Aorta (tissue), 5 donors: ENCODE results near the gene NACC2. TPM values are rescaled to one million over a fixed set of nuclear protein-coding genes. Genes with fewer than 3 reads are reported as not detected.

Experiments used
- ATAC-seq: fragments of 200-7000 bp; cut with Tn5 transposase; one replicate; pipeline ENCODE4 v1.9.1; 2022; ENCODE audit warnings: moderate library complexity; ENCODE audit not compliant: low FRiP score
- DNase-seq, 2 donors: peaks; one replicate each; pipeline ENCODE4 v3.0.0-alpha.2; 2020
- H3K27ac ChIP-seq, 2 donors: one replicate each; pipeline ENCODE4 v1.5.1; 2013; ENCODE audit warnings: low read length in 2 of 2, mild to moderate bottlenecking in 2 of 2, moderate library complexity in 2 of 2, control low read depth in 1 of 2, inconsistent platforms in 1 of 2, low read depth in 1 of 2
- H3K27me3 ChIP-seq, 2 donors: one replicate each; pipeline ENCODE4 v1.6.1; 2013; ENCODE audit warnings: control low read depth in 1 of 2, low read length in 1 of 2, mild to moderate bottlenecking in 1 of 2, moderate library complexity in 1 of 2; ENCODE audit not compliant: insufficient read depth in 2 of 2, control insufficient read depth in 1 of 2
- H3K36me3 ChIP-seq, 2 donors: one replicate each; pipeline ENCODE4 v1.6.1; 2013; ENCODE audit warnings: control low read depth in 1 of 2, low read length in 1 of 2, mild to moderate bottlenecking in 1 of 2; ENCODE audit not compliant: insufficient read depth in 2 of 2, control insufficient read depth in 1 of 2
- H3K4me1 ChIP-seq, 2 donors: one replicate each; pipeline ENCODE4 v1.6.1; 2013; ENCODE audit warnings: low read length in 2 of 2, control low read depth in 1 of 2, mild to moderate bottlenecking in 1 of 2, moderate library complexity in 1 of 2; ENCODE audit not compliant: insufficient read depth in 2 of 2, control insufficient read depth in 1 of 2
- H3K4me3 ChIP-seq, 2 donors: one replicate each; pipeline ENCODE4 v1.5.1; 2013; ENCODE audit warnings: low read length in 2 of 2, control low read depth in 1 of 2, mild to moderate bottlenecking in 1 of 2
- H3K9me3 ChIP-seq: one replicate; pipeline ENCODE4 v1.6.1; 2013; ENCODE audit warnings: mild to moderate bottlenecking, low read length; ENCODE audit not compliant: control insufficient read depth
- WGBS, 2 donors: extraction: QIAGEN DNeasy Blood & Tissue Kit; methylation state at CpG; one replicate each; pipeline ENCODE4 v1.1.7; 2013; 5-methylcytosine and 5-hydroxymethylcytosine counted together
- intact Hi-C, 2 donors: fragments of 100-400 bp; cut with DNase I; formaldehyde crosslinking; loops; one replicate each; pipeline versions ENCODE4 v1.14.2 to v1.15.0; 2022
- polyA plus RNA-seq, 2 donors: library from polyadenylated mRNA; stranded (reverse); fragments of 200-250 nt; gene quantifications; one replicate each; pipeline ENCODE4 v1.2.3, GENCODE V29; 2013
- total RNA-seq, 2 donors: library from RNA; stranded (reverse); fragmentation: NEBNext Ultra II Directional; extraction: Animal tissue kit (Norgen Biotek cat#: 25700); gene quantifications; one replicate each; pipeline ENCODE4 v1.2.1, GENCODE V29; 2021
- donor health status: healthy with polysubstance abuse.
- donor health status: Bipolar disorder and iron deficiency.
- donor health status: DM: no; HTN: no; CAD: no.
- donor health status: DM: no; HTN: no; CAD: no.
- donor health status: DM: yes; HTN: yes; CAD: no.

Gene NACC2
- total and polyA plus RNA-seq, 4 donors, result 10.5 to 61.0 (median 31.5) TPM

DNA sequence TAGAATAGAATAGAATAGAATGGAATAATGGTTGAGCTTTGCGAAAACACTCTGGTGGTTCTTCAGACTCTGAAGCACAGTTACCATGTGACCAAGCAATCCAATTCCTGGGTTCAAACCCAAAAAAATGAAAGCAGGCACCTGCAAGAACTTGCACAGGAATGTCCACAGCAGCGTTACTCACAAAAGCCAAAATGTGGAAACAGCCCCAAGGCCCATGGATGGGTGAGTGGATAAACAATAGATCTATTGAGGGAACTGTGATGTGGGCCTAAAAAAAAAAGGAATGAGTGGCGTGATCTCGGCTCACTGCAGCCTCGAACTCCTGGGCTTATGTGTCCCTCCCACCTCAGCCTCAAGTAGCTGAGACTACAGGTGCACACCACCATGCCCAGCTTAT lies 45.0 kb upstream of the NACC2 start:
- H3K4me1 ChIP-seq, result no peaks in the 10 kb centered on the region
- H3K27ac ChIP-seq, result no peak overlapping the region
- no peak for ATAC-seq
- no peak overlapping the region for H3K4me3 ChIP-seq
- no peaks in the 10 kb centered on the region for H3K36me3 ChIP-seq
- 90 to 91% methylated on average over 5 of the region's 5 CpGs for WGBS, 2 donors
- intact Hi-C loops, result no loop called here
- peaks cover 0 to 3% of the 10 kb centered on the region in 2 donors for H3K27me3 ChIP-seq
- no peak for DNase-seq
- H3K9me3 ChIP-seq, result no peaks in the 10 kb centered on the region

DNA sequence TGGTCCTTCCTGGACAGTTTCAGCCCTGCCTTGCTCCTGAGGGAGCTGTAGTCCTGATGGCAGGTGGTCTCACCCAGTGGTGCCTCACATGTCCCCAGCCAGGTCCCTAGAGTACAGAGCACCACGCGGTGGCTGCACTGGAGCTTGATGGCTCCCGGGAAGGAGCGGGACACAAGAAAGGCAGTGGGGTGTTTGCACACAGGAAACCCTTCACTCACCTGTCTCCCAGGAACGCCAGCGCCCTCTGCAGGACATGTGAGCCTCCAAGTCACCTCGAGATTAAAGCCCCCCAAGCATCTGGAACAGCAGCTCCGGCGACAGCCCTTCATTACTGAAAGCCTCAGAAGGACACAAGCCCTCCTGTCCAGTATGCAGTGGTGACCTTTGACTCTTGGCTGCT lies 43.5 kb upstream of the NACC2 start:
- H3K27me3 ChIP-seq, result peaks cover 0 to 3% of the 10 kb centered on the region in 2 donors
- H3K4me1 ChIP-seq, result no peaks in the 10 kb centered on the region
- H3K4me3 ChIP-seq, result no peak overlapping the region
- H3K27ac ChIP-seq, result no peak overlapping the region
- H3K36me3 ChIP-seq, result no peaks in the 10 kb centered on the region
- WGBS, 2 donors, result 20 to 26% methylated on average over 9 of the region's 9 CpGs
- no peak for ATAC-seq
- peak in 1 of 2 donors; percentile 40 for DNase-seq
- no peaks in the 10 kb centered on the region for H3K9me3 ChIP-seq
- intact Hi-C loops, result no loop called here

DNA sequence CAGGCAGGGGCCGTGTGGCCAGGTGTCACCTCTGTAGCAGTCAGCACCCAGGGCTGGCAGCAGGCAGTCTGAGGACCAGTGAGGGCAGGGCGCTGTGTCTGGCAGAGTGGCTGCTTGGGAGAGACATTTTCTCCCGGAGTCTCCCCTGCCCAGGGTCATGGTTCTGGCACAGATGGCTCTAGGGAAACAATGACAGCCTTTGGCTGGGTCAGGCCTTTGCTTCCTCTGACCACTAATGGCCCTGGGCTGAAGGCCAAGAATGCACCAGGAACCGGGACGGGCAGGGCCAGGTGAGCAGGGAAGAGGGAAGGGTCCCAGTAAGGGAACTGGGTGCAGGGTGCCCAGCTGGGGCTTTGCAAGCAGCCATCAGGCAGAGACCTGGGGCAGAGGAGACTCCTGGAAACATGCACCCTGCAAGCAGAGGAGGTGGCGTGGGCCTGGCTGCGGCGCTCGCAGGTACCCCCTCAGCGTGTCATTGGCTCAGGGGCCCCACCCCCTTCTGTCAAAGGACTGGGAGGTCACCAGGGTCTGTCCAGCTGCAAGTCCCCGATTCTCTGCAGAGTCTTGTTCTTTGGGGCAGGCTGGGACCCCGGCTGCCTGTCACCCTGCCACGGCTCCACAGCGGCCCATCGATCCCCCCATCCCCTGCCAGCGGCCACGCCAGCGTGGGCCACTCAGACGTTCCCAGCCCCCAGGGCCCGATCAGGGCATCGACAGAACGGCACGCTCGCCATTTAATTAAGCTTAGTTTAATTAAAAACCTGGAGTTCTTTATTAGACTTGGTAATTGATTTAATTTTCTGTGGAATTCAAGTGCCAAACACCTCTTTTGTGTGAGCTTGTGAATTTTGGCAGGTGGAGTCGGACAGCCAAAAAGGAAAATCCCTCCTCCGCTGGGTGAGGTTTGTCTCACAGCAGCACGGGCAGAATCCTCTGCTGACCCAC lies 42.5 kb upstream of the NACC2 start:
- peaks cover 0 to 3% of the 10 kb centered on the region in 2 donors for H3K27me3 ChIP-seq
- WGBS, 2 donors, result 73 to 75% methylated on average over 27 of the region's 27 CpGs
- no peak for ATAC-seq

DNA sequence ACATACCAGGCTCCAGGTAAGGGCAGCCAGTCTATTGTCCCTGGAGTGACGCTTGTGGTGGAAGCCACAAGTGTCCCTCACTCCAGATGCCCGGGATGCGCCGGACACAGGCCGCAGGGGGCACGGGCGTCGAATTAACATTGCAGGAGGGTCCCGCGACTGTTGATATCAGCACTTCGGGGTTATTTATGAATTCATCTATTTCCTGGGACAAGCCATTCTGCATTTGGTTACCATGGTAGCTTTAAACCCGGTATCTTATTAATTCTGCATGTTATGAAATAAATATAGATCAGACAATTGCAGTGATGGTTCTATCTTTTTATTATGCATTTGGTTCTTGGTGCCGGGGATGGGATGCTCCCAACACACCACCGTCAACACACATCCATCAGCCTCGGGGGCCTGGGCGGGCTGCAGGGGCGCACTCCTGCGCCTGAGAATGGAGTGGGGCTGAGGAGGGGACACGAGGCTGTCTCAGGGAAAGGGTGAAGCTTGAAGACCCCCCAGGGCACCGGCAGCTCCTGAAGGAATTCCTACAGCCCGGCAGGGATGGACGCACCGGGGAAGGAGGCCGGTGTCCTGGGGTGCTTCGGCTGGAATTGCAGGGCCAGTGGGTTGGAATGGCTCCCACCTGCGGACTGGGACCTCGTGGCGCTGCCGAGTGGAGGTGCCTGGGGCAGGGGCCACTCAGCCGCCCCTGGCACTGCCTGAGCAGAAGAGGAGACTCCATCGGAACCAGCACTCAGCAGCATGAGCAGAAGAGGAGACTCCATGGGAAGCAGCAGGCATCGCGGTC lies 41.2 kb upstream of the NACC2 start:
- Histone ChIP-seq H3K4me3 (no peak overlapping the region), H3K4me1 (no peaks in the 10 kb centered on the region), H3K9me3 (no peaks in the 10 kb centered on the region), H3K27ac (no peak overlapping the region), H3K27me3 (peaks cover 0 to 3% of the 10 kb centered on the region in 2 donors), H3K36me3 (no peaks in the 10 kb centered on the region)
- intact Hi-C loops, result no loop called here
- no peak for DNase-seq
- ATAC-seq, result no peak
- WGBS, 2 donors, result 80 to 83% methylated on average over 29 to 33 of the region's 33 CpGs

More for the DNA sequence above, 42.5 kb upstream of the NACC2 start:
- Histone ChIP-seq H3K9me3 (no peaks in the 10 kb centered on the region), H3K36me3 (no peaks in the 10 kb centered on the region), H3K4me3 (no peak overlapping the region), H3K27ac (no peak overlapping the region), H3K4me1 (no peaks in the 10 kb centered on the region)
- peak in 1 of 2 donors; percentile 29 for DNase-seq
- intact Hi-C loops, result no loop called here

DNA sequence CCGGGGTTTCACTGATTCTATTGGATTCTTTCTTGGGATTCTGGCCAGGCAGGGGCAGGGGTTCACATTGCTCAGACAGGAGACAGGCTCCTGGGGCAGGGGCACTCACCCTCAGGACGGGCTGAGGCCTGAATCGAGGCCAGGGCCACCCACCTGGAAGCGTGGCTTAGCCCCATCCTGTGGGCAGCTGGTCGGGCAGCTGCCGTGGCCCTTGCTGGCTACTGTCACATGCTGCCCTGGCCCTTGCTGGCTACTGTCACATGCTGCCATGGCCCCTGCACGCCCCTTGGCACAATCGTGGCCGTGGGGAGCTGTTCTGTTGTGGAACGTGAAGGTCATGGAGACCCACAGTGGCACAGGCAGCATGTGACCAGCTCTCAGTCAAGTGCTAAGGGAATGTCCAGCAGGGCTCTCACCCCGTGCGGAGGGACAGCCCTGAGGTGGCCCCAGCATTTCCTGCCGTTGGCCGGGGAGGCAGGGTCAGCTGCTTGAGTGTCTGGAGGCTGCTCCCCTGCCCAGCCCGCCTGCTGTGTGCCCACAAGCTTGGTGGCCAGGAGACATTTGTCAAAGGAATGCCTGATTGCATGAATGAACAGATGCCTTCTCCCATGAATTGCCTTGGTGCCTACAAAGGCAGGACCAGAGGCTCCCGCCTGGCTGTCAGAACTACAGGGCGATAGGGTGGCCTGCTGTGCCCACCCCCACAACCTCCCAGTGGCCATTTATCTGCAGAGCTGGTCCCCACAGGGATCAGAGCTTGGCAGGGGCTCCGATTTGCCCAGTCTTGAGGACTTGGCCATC lies 40.4 kb upstream of the NACC2 start:
- Histone ChIP-seq H3K27me3 (peaks cover 0 to 3% of the 10 kb centered on the region in 2 donors), H3K9me3 (no peaks in the 10 kb centered on the region), H3K27ac (no peak overlapping the region), H3K36me3 (no peaks in the 10 kb centered on the region), H3K4me3 (no peak overlapping the region), H3K4me1 (no peaks in the 10 kb centered on the region)
- DNase-seq (no peak), ATAC-seq (no peak)
- intact Hi-C loops, result no loop called here
- 51 to 53% methylated on average over 18 of the region's 18 CpGs for WGBS, 2 donors

DNA sequence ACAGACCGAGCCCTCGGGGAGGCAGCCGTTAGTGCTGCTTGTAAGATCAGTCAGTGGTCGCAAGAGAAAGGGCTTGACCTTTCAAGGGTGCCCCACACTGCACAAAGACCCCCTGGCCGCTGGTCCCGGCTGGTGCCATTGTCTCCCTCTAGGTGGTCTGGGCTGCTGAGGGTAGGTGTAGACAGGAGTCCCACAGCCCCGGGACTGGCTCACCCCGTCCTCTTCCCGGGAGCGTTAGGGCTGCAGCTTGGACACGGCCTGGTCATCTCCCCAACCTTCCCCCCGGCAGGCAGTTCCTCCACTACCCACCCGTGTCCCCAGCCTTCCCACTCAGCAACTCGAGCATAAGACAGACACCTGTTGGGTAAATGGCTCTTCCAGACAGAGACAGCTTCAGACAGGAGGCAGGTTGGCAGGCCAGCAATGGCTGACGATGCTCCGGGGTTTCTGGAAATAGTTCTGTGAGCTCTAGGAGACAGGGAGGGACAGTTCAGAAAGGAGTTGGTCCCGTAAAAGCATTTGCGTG lies 38.9 kb upstream of the NACC2 start:
- no peaks in the 10 kb centered on the region for H3K36me3 ChIP-seq
- no peaks in the 10 kb centered on the region for H3K4me1 ChIP-seq
- H3K4me3 ChIP-seq, result no peak overlapping the region
- WGBS, 2 donors, result 21 to 23% methylated on average over 18 of the region's 18 CpGs
- ATAC-seq, result no peak
- intact Hi-C loops, result no loop called here
- H3K9me3 ChIP-seq, result no peaks in the 10 kb centered on the region
- no peak for DNase-seq
- H3K27ac ChIP-seq, result no peak overlapping the region
- H3K27me3 ChIP-seq, result peaks cover 0 to 3% of the 10 kb centered on the region in 2 donors

DNA sequence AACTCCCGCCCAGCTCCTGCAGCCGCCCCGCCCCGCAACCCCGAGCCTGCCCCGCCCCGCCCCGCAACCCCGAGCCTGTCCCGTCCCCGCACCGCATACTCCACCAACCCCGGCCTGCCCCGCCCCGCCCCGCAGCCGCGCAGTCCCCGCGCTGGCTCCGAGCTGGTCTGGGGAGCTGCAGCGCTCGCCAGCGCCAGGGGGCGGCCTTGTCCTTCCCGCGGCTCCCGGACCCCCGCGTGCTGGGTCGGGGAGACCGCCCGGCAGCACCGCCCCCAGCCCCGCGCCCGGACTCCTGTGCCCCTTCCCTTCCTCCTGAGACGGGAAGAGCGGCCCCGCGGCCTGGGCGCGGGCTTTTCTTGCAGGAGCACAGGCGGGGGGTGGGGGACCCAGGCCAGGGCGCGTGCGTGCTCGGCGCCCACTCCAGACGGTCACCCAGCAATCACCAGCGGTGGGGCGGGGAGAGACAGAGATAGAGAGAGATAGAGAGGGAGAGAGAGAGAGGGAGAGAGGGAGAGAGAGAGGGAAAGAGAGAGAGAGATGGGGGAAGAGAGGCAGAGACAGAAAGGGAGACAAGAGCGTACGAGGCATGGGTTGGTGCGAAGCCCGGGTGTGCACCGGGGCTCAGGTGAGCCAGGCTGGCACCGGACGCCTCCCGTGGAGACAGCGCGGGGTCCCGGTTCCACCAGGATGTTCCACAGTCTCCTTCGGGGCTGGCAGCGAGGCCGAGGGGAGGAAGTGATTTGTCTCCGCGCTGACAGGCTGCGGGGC lies 38.3 kb upstream of the NACC2 start:
- peaks cover 0 to under 1% of the 10 kb centered on the region in 2 donors for H3K27me3 ChIP-seq
- H3K27ac ChIP-seq, result no peak overlapping the region
- 1 to 3% methylated on average over 33 to 69 of the region's 69 CpGs for WGBS, 2 donors
- no peak for ATAC-seq
- no peaks in the 10 kb centered on the region for H3K4me1 ChIP-seq
- H3K36me3 ChIP-seq, result no peaks in the 10 kb centered on the region
- no peak for DNase-seq
- H3K9me3 ChIP-seq, result no peaks in the 10 kb centered on the region
- no peak overlapping the region for H3K4me3 ChIP-seq
- intact Hi-C loops, result no loop called here
